Kidney (tissue), 14 donors: ENCODE measurements around the gene HLA-DQB1. TPM values are rescaled to one million over a fixed set of nuclear protein-coding genes. Genes with fewer than 3 reads are reported as not detected.
"Not testable (repeated sequence)": the region's sequence is repeated elsewhere in the genome, so short reads cannot be mapped to it uniquely, and the experiment has no call there.

Experiments
- DNase-seq, 5 donors: peaks; one replicate each; pipeline ENCODE4 v3.0.0-alpha.2; 2013 to 2020
- FAIRE-seq: peaks from 2 replicates; lab custom pipeline; 2012; peaks lifted over from hg19 to GRCh38; lab: Jason Lieb, UNC
- H3K27ac ChIP-seq, 2 donors: one replicate each; pipeline ENCODE4 v1.7.0; 2013; ENCODE audit warnings: low read depth in 2 of 2, low read length in 2 of 2, inconsistent platforms in 1 of 2
- H3K27me3 ChIP-seq: one replicate; pipeline ENCODE4 v1.7.1; 2013; ENCODE audit warnings: low read length, inconsistent platforms; ENCODE audit not compliant: control insufficient read depth, insufficient read depth
- H3K36me3 ChIP-seq, 3 donors: one replicate each; pipeline versions ENCODE4 v1.7.0 to v1.7.1; 2013; ENCODE audit warnings: low read length in 3 of 3, control low read depth in 1 of 3, inconsistent platforms in 1 of 3; ENCODE audit not compliant: insufficient read depth in 3 of 3, control insufficient read depth in 2 of 3
- H3K4me1 ChIP-seq, 3 donors: one replicate each; pipeline versions ENCODE4 v1.7.0 to v1.7.1; 2013; ENCODE audit warnings: low read length in 3 of 3, inconsistent platforms in 1 of 3, low read depth in 1 of 3; ENCODE audit not compliant: control insufficient read depth in 2 of 3, insufficient read depth in 2 of 3
- H3K4me3 ChIP-seq, 3 donors: one replicate each; pipeline versions ENCODE4 v1.7.0 to v1.8.1; 2013; ENCODE audit warnings: low read length in 3 of 3, control low read depth in 1 of 3, inconsistent platforms in 1 of 3
- H3K9ac ChIP-seq, 3 donors: one replicate each; pipeline versions ENCODE4 v1.7.0 to v1.7.1; 2013; ENCODE audit warnings: low read length in 3 of 3, control low read depth in 1 of 3, inconsistent platforms in 1 of 3
- H3K9me3 ChIP-seq, 3 donors: one replicate each; pipeline versions ENCODE4 v1.7.0 to v1.7.1; 2013; ENCODE audit warnings: low read length in 3 of 3, control low read depth in 1 of 3, inconsistent platforms in 1 of 3; ENCODE audit not compliant: control insufficient read depth in 2 of 3, insufficient read depth in 1 of 3
- CTCF ChIP-seq: IDR thresholded peaks from 3 replicates; pipeline ENCODE4 v1.5.1; 2012; ENCODE audit warnings: mild to moderate bottlenecking, moderate library complexity, borderline replicate concordance; ENCODE audit not compliant: insufficient read depth; ENCODE audit errors: extremely low read depth
- intact Hi-C: fragments of 100-400 bp; cut with DNase I; formaldehyde crosslinking; loops from one replicate; pipeline ENCODE4 v1.11.1; 2022
- polyA plus RNA-seq: library from polyadenylated mRNA; stranded (reverse); fragments of 350-450 nt; fragmentation: Illumina TruSeq; extraction: RNeasy Lipid Tissue Mini Kit (QIAGEN cat#74804); gene quantifications from one replicate; pipeline ENCODE4 v1.2.3, GENCODE V29; 2014; ENCODE audit warnings: low read depth, low replicate concordance; ENCODE audit not compliant: insufficient read depth
- total RNA-seq: library from RNA; stranded (reverse); fragmentation: NEBNext Ultra II Directional; extraction: Animal tissue kit (Norgen Biotek cat#: 25700); gene quantifications from one replicate; pipeline ENCODE4 v1.2.1, GENCODE V29; 2021
- donor health status: control.
- donor health status: control.
- donor health status: control.
- donor health status: control.
- donor health status: control.
- donor health status: DM: yes; HTN: yes; CAD: no.
- donor health status: Normal renal cell carcinoma (clear cell type).

Gene HLA-DQB1
- total and polyA plus RNA-seq, 2 donors from 2014 or later = 13.8 to 48.0 TPM

- Histone ChIP-seq H3K4me1 (no peaks in the 10 kb centered on the region), H3K27ac (no peak overlapping the region), H3K27me3 (no peaks in the 10 kb centered on the region), H3K9me3 (no peaks in the 10 kb centered on the region), H3K36me3 (no peaks in the 10 kb centered on the region), H3K9ac (no peak overlapping the region), H3K4me3 (no peak overlapping the region)
- intact Hi-C loops = no loop called here
- FAIRE-seq = no peak
- TF ChIP-seq CTCF = no peak
- DNase-seq = no peak
Observed at GRCh38 chr6:32659856-32660595, 6.4 kb downstream of the HLA-DQB1 start.

- TF ChIP-seq CTCF = no peak
- intact Hi-C loops = no loop called here
- no peaks in the 10 kb centered on the region for H3K36me3 ChIP-seq
- H3K4me1 ChIP-seq = no peaks in the 10 kb centered on the region
- no peak overlapping the region for H3K4me3 ChIP-seq
- H3K27ac ChIP-seq = no peak overlapping the region
- no peak for DNase-seq
- H3K9ac ChIP-seq = no peak overlapping the region
- no peaks in the 10 kb centered on the region for H3K27me3 ChIP-seq
- no peaks in the 10 kb centered on the region for H3K9me3 ChIP-seq
- FAIRE-seq = no peak
Observed at GRCh38 chr6:32658268-32658897, 8.1 kb downstream of the HLA-DQB1 start.

GRCh38 chr6:32657819-32658218 is 8.6 kb downstream of the HLA-DQB1 start:
- intact Hi-C loops, FAIRE-seq, H3K9ac ChIP-seq, H3K36me3 ChIP-seq, DNase-seq, H3K4me1 ChIP-seq, H3K27ac ChIP-seq, H3K4me3 ChIP-seq, H3K27me3 ChIP-seq, H3K9me3 ChIP-seq: not testable (repeated sequence)

- H3K27ac ChIP-seq, H3K4me1 ChIP-seq, intact Hi-C loops, FAIRE-seq, H3K4me3 ChIP-seq, H3K9me3 ChIP-seq, DNase-seq, H3K27me3 ChIP-seq, H3K36me3 ChIP-seq, H3K9ac ChIP-seq: not testable (repeated sequence)
Observed at GRCh38 chr6:32657329-32657728, 9.1 kb downstream of the HLA-DQB1 start.
